WTC11 (cell line): ENCODE data around the gene FKBP7. TPM values are rescaled to one million over a fixed set of nuclear protein-coding genes. Genes with fewer than 3 reads are reported as not detected.
"Not testable (repeated sequence)": the region's sequence is repeated elsewhere in the genome, so short reads cannot be mapped to it uniquely, and the experiment has no call there.

ENCODE experiments used
- ATAC-seq: fragments of 200-7000 bp; cut with Tn5 transposase; 2 replicates; pipeline ENCODE4 v1.10.0; 2021; ENCODE audit warnings: mild to moderate bottlenecking, moderate library complexity
- CTCF ChIA-PET: fragments of 300-600 bp; sonication (Branson Sonifier 250); formaldehyde crosslinking; loops from one replicate; lab custom pipeline; 2021; ENCODE audit warnings: antibody characterized with exemption; lab: Charles Lee
- POLR2A ChIA-PET: fragments of 350-600 bp; sonication (Branson Sonifier 250); formaldehyde crosslinking; loops from one replicate; lab custom pipeline; 2021; ENCODE audit warnings: antibody characterized with exemption; lab: Charles Lee
- DNase-seq: peaks from one replicate; pipeline ENCODE4 v3.0.0; 2021; ENCODE audit warnings: low spot score
- H3K27ac Mint-ChIP-seq: 2 replicates; pipeline ENCODE4 v1.8.0; 2021; ENCODE audit warnings: mixed read lengths
- H3K27me3 Mint-ChIP-seq: 2 replicates; pipeline ENCODE4 v1.8.0; 2021; ENCODE audit warnings: low read depth, mild to moderate bottlenecking, moderate library complexity, mixed read lengths
- H3K36me3 Mint-ChIP-seq: 2 replicates; pipeline ENCODE4 v1.8.0; 2021; ENCODE audit warnings: mixed read lengths
- H3K4me1 Mint-ChIP-seq: 2 replicates; pipeline ENCODE4 v1.8.0; 2022; ENCODE audit warnings: mixed read lengths
- H3K4me3 Mint-ChIP-seq: 2 replicates; pipeline ENCODE4 v1.8.0; 2021; ENCODE audit warnings: mild to moderate bottlenecking, moderate library complexity, mixed read lengths
- H3K9me3 Mint-ChIP-seq: 2 replicates; pipeline ENCODE4 v1.8.0; 2021; ENCODE audit warnings: mixed read lengths
- E2F1 ChIP-seq: sonication (generic); formaldehyde crosslinking; IDR thresholded peaks from 2 replicates; pipeline ENCODE4 v1.8.0; 2022; ENCODE audit warnings: mild to moderate bottlenecking, missing genetic modification reagents
- ERG ChIP-seq: fragments of 250-450 bp; sonication (Bioruptor Pico); IDR thresholded peaks from 2 replicates; pipeline ENCODE4 v1.8.0; 2021; ENCODE audit warnings: mild to moderate bottlenecking
- ETV6 ChIP-seq: sonication (generic); formaldehyde crosslinking; IDR thresholded peaks from 2 replicates; pipeline ENCODE4 v1.8.1; 2022; ENCODE audit warnings: mild to moderate bottlenecking, missing genetic modification reagents
- FOXP1 ChIP-seq: sonication (generic); formaldehyde crosslinking; IDR thresholded peaks from 2 replicates; pipeline ENCODE4 v1.8.0; 2022; ENCODE audit warnings: missing genetic modification reagents, mild to moderate bottlenecking, moderate library complexity, borderline replicate concordance
- GRHL2 ChIP-seq: fragments of 250-450 bp; sonication (Bioruptor Pico); IDR thresholded peaks from 2 replicates; pipeline ENCODE4 v1.8.0; 2022; ENCODE audit warnings: mild to moderate bottlenecking, moderate library complexity; ENCODE audit not compliant: insufficient replicate concordance, severe bottlenecking
- GTF2I ChIP-seq: fragments of 250-450 bp; sonication (Bioruptor Pico); conservative IDR thresholded peaks from 2 replicates; pipeline ENCODE4 v1.4.0; 2021; ENCODE audit warnings: mild to moderate bottlenecking
- IRF1 ChIP-seq: sonication (generic); formaldehyde crosslinking; IDR thresholded peaks from 2 replicates; pipeline ENCODE4 v1.8.0; 2023; ENCODE audit warnings: missing genetic modification reagents
- JUN ChIP-seq: sonication (generic); formaldehyde crosslinking; IDR thresholded peaks from 2 replicates; pipeline ENCODE4 v1.8.0; 2023; ENCODE audit warnings: mild to moderate bottlenecking, missing genetic modification reagents
- NFATC4 ChIP-seq: fragments of 250-450 bp; sonication (Bioruptor Pico); IDR thresholded peaks from 2 replicates; pipeline ENCODE4 v1.9.0; 2021; ENCODE audit warnings: mild to moderate bottlenecking
- OVOL2 ChIP-seq: fragments of 250-450 bp; sonication (Bioruptor Pico); IDR thresholded peaks from 2 replicates; pipeline ENCODE4 v1.9.0; 2021; ENCODE audit warnings: mild to moderate bottlenecking, borderline replicate concordance
- PREB ChIP-seq: sonication (generic); formaldehyde crosslinking; IDR thresholded peaks from 2 replicates; pipeline ENCODE4 v1.8.1; 2022; ENCODE audit warnings: mild to moderate bottlenecking, missing genetic modification reagents, moderate library complexity, borderline replicate concordance
- SMAD3 ChIP-seq: sonication (generic); formaldehyde crosslinking; IDR thresholded peaks from 2 replicates; pipeline ENCODE4 v1.8.0; 2022; ENCODE audit warnings: missing genetic modification reagents, mild to moderate bottlenecking, borderline replicate concordance
- TEAD4 ChIP-seq: sonication (generic); formaldehyde crosslinking; IDR thresholded peaks from 2 replicates; pipeline ENCODE4 v1.8.0; 2022; ENCODE audit warnings: mild to moderate bottlenecking, missing genetic modification reagents
- ZMAT4 ChIP-seq: fragments of 250-450 bp; sonication (Bioruptor Pico); IDR thresholded peaks from 2 replicates; pipeline ENCODE4 v1.9.0; 2021; ENCODE audit warnings: mild to moderate bottlenecking
- ZNF219 ChIP-seq: sonication (generic); formaldehyde crosslinking; IDR thresholded peaks from 2 replicates; pipeline ENCODE4 v1.8.0; 2023; ENCODE audit warnings: missing genetic modification reagents, mild to moderate bottlenecking, borderline replicate concordance
- ZNF423 ChIP-seq: fragments of 250-450 bp; sonication (Bioruptor Pico); IDR thresholded peaks from 2 replicates; pipeline ENCODE4 v2.1.2; 2022; ENCODE audit warnings: mild to moderate bottlenecking, moderate library complexity
- ZNF671 ChIP-seq: fragments of 250-450 bp; sonication (Bioruptor Pico); IDR thresholded peaks from 2 replicates; pipeline ENCODE4 v1.8.0; 2021; ENCODE audit warnings: mild to moderate bottlenecking
- total RNA-seq: library from RNA; stranded (reverse); gene quantifications from 3 replicates; pipeline ENCODE4 v1.2.3, GENCODE V29; 2021

The FKBP7 gene
- total RNA-seq, 1 experiment from 2014 or later: 3.2 TPM

GRCh38 chr2:178526256-178526655 is 47.9 kb upstream of the FKBP7 start:
- H3K4me3 Mint-ChIP-seq: no peak overlapping the region
- CTCF ChIA-PET: no interaction called here

GRCh38 chr2:178525460-178525859 is 47.1 kb upstream of the FKBP7 start:
- ATAC-seq, H3K27ac Mint-ChIP-seq, H3K4me3 Mint-ChIP-seq, H3K36me3 Mint-ChIP-seq, DNase-seq, CTCF ChIA-PET, H3K27me3 Mint-ChIP-seq, H3K4me1 Mint-ChIP-seq, H3K9me3 Mint-ChIP-seq: not testable (repeated sequence)
- POLR2A ChIA-PET: interaction anchor here (0.6 kb wide), 1 partner anchor 43 kb away, joined by 6 read pairs; no protein-coding TSS in a partner anchor

More at GRCh38 chr2:178526256-178526655, 47.9 kb upstream of the FKBP7 start:
- ATAC-seq (no peak), DNase-seq (no peak)
- POLR2A ChIA-PET: interaction anchor here (0.6 kb wide), 1 partner anchor 44 kb away, joined by 6 read pairs; no protein-coding TSS in a partner anchor
- TF ChIP-seq ZNF423 (CRISPR knock-in tag) (no peak), TEAD4 (no peak), JUN (no peak), GRHL2 (CRISPR knock-in tag) (no peak), OVOL2 (CRISPR knock-in tag) (no peak), SMAD3 (no peak), ETV6 (CRISPR knock-in tag) (no peak), ZNF671 (CRISPR knock-in tag) (no peak), ZNF219 (no peak), ZMAT4 (CRISPR knock-in tag) (no peak), PREB (CRISPR knock-in tag) (no peak), GTF2I (CRISPR knock-in tag) (no peak), FOXP1 (no peak), IRF1 (no peak), NFATC4 (no peak), ERG (CRISPR knock-in tag) (no peak)
- Mint-ChIP-seq H3K9me3 (peaks cover 5% of the 10 kb centered on the region), H3K36me3 (peaks cover 13% of the 10 kb centered on the region), H3K27me3 (no peaks in the 10 kb centered on the region), H3K27ac (no peak overlapping the region), H3K4me1 (peaks cover 5% of the 10 kb centered on the region)

GRCh38 chr2:178525010-178525409 is 46.6 kb upstream of the FKBP7 start:
- H3K4me3 Mint-ChIP-seq, H3K27ac Mint-ChIP-seq, DNase-seq, H3K9me3 Mint-ChIP-seq, H3K4me1 Mint-ChIP-seq, H3K27me3 Mint-ChIP-seq, H3K36me3 Mint-ChIP-seq, POLR2A ChIA-PET, ATAC-seq: not testable (repeated sequence)
- CTCF ChIA-PET: interaction anchor here (0.8 kb wide), 1 partner anchor 46 kb away, joined by 3 read pairs; no protein-coding TSS in a partner anchor

GRCh38 chr2:178523596-178524134 is 45.3 kb upstream of the FKBP7 start:
- DNase-seq (no peak), ATAC-seq (no peak)
- peaks cover 5% of the 10 kb centered on the region for H3K4me1 Mint-ChIP-seq
- H3K36me3 Mint-ChIP-seq: peaks cover 9% of the 10 kb centered on the region
- peaks cover 5% of the 10 kb centered on the region for H3K9me3 Mint-ChIP-seq
- no peak for TF ChIP-seq JUN
- TF ChIP-seq E2F1 (CRISPR knock-in tag): no peak
- TF ChIP-seq, all 79 proteins: peak for 0
- ChIA-PET CTCF (interaction anchor here (1.0 to 1.8 kb wide), 4 partner anchors 17 to 966 kb away, joined by 3 to 11 read pairs (median 3); partner anchors contain the start of gene PLEKHA3), POLR2A (interaction anchor here (0.6 to 2.3 kb wide), 3 partner anchors 44 to 72 kb away, joined by 3 to 10 read pairs (median 3); partner anchors contain the start of genes PJVK, PLEKHA3 and PRKRA)
- peak overlapping the region; percentile 91 for H3K27ac Mint-ChIP-seq
- no peaks in the 10 kb centered on the region for H3K27me3 Mint-ChIP-seq
- peak overlapping the region; percentile 92 for H3K4me3 Mint-ChIP-seq
